GM23338 (cell line): ENCODE data around the gene ARF3.

ENCODE experiments used
- EZH2 ChIP-seq: fragments of 200-600 bp; sonication (generic); IDR thresholded peaks from one replicate; pipeline ENCODE4 v1.8.0; 2017; ENCODE audit warnings: antibody characterized with exemption, mild to moderate bottlenecking, low read depth; ENCODE audit not compliant: unreplicated experiment
- POLR2AphosphoS5 ChIP-seq: IDR thresholded peaks from 2 replicates; pipeline ENCODE4 v1.6.1; 2016; ENCODE audit warnings: antibody characterized with exemption, low read depth
- TF ChIP-seq, protein P1 (sequence below), 2 experiments: fragments of 200-600 bp in 1 of 2; sonication (generic) in 1 of 2; conservative IDR thresholded peaks; 2 replicates each; pipeline versions ENCODE4 v1.5.1 to v1.6.1; 2016 to 2017; ENCODE audit warnings: antibody characterized with exemption in 2 of 2, low read depth in 2 of 2, mild to moderate bottlenecking in 2 of 2, moderate library complexity in 1 of 2
- TF ChIP-seq, protein P2 (sequence below): IDR thresholded peaks from one replicate; pipeline ENCODE4 v1.6.1; 2018; ENCODE audit warnings: antibody characterized with exemption; ENCODE audit not compliant: unreplicated experiment

DNA sequence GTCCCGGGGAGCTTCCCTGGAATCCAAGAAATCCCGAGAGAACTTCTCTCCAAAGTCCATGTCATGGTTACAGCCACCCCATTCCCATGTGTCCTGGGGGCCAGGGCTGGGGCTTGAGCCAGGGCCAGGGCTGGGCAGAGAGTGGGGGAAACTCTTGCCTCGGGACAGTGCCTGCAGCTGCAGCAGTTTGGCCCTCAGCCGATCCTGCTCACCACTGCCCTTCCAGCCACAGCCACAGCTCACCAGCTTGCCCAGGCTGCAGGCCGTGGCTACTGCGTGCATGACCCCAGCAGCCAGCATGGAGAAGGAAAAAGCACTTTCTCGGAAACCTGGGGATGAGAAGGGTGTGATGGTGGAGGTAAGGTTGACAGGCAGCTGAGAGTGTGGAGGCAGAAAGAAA, 10.7 kb upstream of the ARF3 start:
- TF ChIP-seq, protein P1, sequence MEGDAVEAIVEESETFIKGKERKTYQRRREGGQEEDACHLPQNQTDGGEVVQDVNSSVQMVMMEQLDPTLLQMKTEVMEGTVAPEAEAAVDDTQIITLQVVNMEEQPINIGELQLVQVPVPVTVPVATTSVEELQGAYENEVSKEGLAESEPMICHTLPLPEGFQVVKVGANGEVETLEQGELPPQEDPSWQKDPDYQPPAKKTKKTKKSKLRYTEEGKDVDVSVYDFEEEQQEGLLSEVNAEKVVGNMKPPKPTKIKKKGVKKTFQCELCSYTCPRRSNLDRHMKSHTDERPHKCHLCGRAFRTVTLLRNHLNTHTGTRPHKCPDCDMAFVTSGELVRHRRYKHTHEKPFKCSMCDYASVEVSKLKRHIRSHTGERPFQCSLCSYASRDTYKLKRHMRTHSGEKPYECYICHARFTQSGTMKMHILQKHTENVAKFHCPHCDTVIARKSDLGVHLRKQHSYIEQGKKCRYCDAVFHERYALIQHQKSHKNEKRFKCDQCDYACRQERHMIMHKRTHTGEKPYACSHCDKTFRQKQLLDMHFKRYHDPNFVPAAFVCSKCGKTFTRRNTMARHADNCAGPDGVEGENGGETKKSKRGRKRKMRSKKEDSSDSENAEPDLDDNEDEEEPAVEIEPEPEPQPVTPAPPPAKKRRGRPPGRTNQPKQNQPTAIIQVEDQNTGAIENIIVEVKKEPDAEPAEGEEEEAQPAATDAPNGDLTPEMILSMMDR (conservative IDR thresholded peaks at IDR 0.05; ENCODE audit: low read depth in 2 of 2), result no peak
- TF ChIP-seq, protein P2, sequence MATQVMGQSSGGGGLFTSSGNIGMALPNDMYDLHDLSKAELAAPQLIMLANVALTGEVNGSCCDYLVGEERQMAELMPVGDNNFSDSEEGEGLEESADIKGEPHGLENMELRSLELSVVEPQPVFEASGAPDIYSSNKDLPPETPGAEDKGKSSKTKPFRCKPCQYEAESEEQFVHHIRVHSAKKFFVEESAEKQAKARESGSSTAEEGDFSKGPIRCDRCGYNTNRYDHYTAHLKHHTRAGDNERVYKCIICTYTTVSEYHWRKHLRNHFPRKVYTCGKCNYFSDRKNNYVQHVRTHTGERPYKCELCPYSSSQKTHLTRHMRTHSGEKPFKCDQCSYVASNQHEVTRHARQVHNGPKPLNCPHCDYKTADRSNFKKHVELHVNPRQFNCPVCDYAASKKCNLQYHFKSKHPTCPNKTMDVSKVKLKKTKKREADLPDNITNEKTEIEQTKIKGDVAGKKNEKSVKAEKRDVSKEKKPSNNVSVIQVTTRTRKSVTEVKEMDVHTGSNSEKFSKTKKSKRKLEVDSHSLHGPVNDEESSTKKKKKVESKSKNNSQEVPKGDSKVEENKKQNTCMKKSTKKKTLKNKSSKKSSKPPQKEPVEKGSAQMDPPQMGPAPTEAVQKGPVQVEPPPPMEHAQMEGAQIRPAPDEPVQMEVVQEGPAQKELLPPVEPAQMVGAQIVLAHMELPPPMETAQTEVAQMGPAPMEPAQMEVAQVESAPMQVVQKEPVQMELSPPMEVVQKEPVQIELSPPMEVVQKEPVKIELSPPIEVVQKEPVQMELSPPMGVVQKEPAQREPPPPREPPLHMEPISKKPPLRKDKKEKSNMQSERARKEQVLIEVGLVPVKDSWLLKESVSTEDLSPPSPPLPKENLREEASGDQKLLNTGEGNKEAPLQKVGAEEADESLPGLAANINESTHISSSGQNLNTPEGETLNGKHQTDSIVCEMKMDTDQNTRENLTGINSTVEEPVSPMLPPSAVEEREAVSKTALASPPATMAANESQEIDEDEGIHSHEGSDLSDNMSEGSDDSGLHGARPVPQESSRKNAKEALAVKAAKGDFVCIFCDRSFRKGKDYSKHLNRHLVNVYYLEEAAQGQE, result no peak
- TF ChIP-seq EZH2 (peak; percentile 6), POLR2AphosphoS5 (no peak)
